ENCODE results near the gene TAF9B.

TAF9B gene

DNA sequence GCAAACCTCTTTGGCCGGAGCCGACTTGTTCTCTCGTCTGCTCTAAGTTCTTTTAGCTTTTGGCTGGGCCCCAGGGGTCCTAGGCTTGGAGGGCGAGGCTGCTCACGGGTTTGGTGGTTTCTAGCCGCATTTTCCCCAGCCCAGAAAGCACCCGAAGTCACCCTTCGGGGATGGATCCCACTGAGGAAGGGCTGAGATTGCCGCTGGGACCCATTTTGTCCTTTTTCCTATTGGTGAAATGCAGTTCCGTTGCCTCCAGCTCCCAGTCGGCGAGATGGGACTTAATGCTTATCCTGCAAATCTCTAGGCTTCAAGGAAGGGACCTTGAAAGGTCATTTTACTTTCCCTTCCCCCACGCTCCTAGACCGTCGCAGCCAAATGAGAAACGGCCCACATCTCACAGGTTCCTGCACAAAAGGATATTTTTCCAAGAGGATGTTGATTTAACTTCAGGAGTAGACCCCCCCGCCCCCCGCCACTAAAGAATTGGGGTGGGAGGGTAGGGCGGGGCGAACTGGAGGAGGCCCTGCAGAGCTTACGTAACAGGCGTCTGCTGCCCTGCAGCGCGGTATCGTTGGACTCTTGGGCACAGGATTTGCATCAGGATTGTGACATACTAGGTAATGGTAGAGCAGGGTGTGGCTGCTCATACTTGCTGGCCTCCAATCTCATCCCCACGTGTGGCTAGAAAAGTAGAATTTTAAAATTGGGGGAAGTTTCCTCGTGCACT, 34.8 kb downstream of the TAF9B start:
- TF ChIP-seq, protein P1, sequence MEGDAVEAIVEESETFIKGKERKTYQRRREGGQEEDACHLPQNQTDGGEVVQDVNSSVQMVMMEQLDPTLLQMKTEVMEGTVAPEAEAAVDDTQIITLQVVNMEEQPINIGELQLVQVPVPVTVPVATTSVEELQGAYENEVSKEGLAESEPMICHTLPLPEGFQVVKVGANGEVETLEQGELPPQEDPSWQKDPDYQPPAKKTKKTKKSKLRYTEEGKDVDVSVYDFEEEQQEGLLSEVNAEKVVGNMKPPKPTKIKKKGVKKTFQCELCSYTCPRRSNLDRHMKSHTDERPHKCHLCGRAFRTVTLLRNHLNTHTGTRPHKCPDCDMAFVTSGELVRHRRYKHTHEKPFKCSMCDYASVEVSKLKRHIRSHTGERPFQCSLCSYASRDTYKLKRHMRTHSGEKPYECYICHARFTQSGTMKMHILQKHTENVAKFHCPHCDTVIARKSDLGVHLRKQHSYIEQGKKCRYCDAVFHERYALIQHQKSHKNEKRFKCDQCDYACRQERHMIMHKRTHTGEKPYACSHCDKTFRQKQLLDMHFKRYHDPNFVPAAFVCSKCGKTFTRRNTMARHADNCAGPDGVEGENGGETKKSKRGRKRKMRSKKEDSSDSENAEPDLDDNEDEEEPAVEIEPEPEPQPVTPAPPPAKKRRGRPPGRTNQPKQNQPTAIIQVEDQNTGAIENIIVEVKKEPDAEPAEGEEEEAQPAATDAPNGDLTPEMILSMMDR (IDR thresholded peaks at IDR 0.05), result no peak
- Mint-ChIP-seq H3K27me3 (ENCODE audit: low read depth, poor library complexity) (peaks cover 3% of the 10 kb centered on the region), H3K9me3 (peaks cover 45% of the 10 kb centered on the region), H3K27ac (peak overlapping the region; percentile 96), H3K4me3 (peak overlapping the region; percentile 89), H3K36me3 (ENCODE audit: low read depth) (peaks cover 26% of the 10 kb centered on the region), H3K4me1 (peaks cover 42% of the 10 kb centered on the region)
- DNase-seq, result peak; percentile 15

DNA sequence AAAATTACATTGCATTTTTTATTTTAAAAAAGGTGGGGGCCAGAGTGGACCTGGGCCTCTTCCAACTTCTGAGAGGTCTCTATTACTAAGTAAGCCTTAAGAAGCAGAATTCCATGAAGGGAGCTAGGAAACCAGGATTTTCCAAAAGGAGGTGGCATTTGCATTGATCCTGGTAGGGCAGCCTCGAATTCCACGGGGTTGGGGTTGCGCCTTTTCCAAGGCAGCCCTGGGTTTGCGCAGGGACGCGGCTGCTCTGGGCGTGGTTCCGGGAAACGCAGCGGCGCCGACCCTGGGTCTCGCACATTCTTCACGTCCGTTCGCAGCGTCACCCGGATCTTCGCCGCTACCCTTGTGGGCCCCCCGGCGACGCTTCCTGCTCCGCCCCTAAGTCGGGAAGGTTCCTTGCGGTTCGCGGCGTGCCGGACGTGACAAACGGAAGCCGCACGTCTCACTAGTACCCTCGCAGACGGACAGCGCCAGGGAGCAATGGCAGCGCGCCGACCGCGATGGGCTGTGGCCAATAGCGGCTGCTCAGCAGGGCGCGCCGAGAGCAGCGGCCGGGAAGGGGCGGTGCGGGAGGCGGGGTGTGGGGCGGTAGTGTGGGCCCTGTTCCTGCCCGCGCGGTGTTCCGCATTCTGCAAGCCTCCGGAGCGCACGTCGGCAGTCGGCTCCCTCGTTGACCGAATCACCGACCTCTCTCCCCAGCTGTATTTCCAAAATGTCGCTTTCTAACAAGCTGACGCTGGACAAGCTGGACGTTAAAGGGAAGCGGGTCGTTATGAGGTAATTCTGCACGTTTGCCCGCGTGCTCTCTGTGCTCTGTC, 35.6 kb downstream of the TAF9B start, which contains the start of gene PGK1:
Gene PGK1, plus strand, starts transcription at position 626 of the 824 bp plus-strand sequence. Its CDS starts 93 bp downstream, at position 719.
- TF ChIP-seq, protein P1 (IDR thresholded peaks at IDR 0.05), result no peak

DNA sequence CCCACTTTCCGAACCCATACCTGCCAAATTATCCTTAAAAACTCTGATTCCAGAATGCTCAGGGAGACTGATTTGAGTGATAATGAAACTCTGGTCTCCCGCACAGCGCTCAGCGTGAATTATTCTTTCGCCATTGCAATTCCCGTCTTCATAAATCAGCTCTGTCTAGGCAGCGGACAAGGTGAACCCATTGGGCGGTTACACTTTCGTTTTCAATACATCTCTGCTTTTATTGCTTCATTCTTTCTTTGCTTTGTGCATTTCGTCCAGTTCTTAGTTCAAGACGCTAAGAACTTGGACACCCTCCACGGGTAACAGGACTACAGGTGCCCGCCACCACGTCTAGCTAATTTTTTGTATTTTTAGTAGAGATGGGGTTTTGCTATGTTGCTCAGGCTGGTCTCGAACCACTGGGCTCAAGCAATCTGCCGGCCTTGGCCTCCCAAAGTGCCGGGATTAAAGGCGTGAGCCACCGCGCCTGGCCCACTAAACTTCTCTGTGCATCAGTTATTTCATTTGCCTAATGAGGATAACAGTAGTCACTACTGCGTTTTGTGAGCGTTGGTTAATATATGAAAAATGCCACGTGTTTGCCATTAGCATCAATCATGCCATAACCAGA, 36.3 kb downstream of the TAF9B start:
- Mint-ChIP-seq H3K4me3 (peak overlapping the region; percentile 89), H3K27me3 (ENCODE audit: low read depth, poor library complexity) (peaks cover 4% of the 10 kb centered on the region), H3K27ac (no peak overlapping the region), H3K4me1 (peaks cover 33% of the 10 kb centered on the region), H3K36me3 (ENCODE audit: low read depth) (peaks cover 24% of the 10 kb centered on the region), H3K9me3 (peaks cover 47% of the 10 kb centered on the region)
- TF ChIP-seq, protein P1 (IDR thresholded peaks at IDR 0.05), result no peak
- no peak for DNase-seq

More for the DNA sequence above, 35.6 kb downstream of the TAF9B start, which contains the start of gene PGK1:
- peaks cover 24% of the 10 kb centered on the region for H3K36me3 Mint-ChIP-seq (ENCODE audit: low read depth)
- H3K9me3 Mint-ChIP-seq, result peaks cover 47% of the 10 kb centered on the region
- H3K27ac Mint-ChIP-seq, result peak within 1 kb of the TSS; percentile 96
- DNase-seq, result peak; percentile 86
- peak within 1 kb of the TSS; percentile 89 for H3K4me3 Mint-ChIP-seq
- peaks cover 3% of the 10 kb centered on the region for H3K27me3 Mint-ChIP-seq (ENCODE audit: low read depth, poor library complexity)
- H3K4me1 Mint-ChIP-seq, result peaks cover 40% of the 10 kb centered on the region

DNA sequence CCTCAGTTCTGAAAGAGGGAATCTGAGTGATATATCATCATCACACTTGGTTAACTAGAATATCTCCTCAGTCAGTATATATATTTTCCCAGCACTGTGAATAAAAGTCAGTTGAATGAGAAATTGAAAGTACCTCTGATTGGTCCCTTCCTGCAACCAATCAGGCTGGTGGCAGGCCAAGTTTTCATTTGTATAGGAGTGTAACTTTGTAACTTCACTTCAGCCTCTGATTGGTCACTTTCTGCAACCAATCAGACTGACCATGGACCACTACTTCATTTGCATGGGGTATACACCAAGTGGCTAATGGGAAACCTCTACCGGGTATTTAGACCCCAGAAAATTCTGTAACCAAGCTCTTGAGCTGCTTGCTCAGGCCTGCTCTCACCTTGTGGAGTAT, 37.4 kb downstream of the TAF9B start:
- peaks cover 23% of the 10 kb centered on the region for H3K4me1 Mint-ChIP-seq
- H3K36me3 Mint-ChIP-seq (ENCODE audit: low read depth), result peaks cover 20% of the 10 kb centered on the region

DNA sequence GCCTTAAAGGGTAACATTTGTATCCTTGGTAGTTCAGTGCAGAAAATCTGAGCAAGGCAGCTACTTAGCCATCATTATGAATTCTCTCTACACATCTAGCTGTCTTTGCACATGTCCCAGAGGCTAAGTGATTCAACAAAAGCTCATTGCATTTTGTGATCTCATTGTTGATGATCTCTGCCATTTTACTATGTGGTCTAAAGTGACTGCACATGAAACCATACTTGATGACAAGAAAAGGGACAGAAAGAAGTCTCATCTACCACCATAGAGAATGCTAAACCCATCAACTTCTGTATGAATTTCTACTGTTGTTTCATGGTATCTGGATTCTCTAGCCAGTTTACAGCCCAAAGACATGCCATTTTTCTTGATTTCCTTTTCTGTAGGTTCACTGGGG, 41.3 kb downstream of the TAF9B start:
- H3K36me3 Mint-ChIP-seq (ENCODE audit: low read depth), result peaks cover 5% of the 10 kb centered on the region
- TF ChIP-seq, protein P1 (IDR thresholded peaks at IDR 0.05), result no peak

More for the DNA sequence above, 37.4 kb downstream of the TAF9B start:
- Mint-ChIP-seq H3K4me3 (no peak overlapping the region), H3K9me3 (peaks cover 47% of the 10 kb centered on the region), H3K27me3 (ENCODE audit: low read depth, poor library complexity) (peaks cover 10% of the 10 kb centered on the region), H3K27ac (no peak overlapping the region)
- no peak for DNase-seq
- TF ChIP-seq, protein P1 (IDR thresholded peaks at IDR 0.05), result no peak

More for the DNA sequence above, 41.3 kb downstream of the TAF9B start:
- peaks cover 8% of the 10 kb centered on the region for H3K4me1 Mint-ChIP-seq
- DNase-seq, result no peak
- H3K4me3 Mint-ChIP-seq, result no peak overlapping the region
- peaks cover 10% of the 10 kb centered on the region for H3K27me3 Mint-ChIP-seq (ENCODE audit: low read depth, poor library complexity)
- peaks cover 42% of the 10 kb centered on the region for H3K9me3 Mint-ChIP-seq
- no peak overlapping the region for H3K27ac Mint-ChIP-seq
